GM12891 (cell line): ENCODE measurements around the gene STEAP1B.
A peak's percentile ranks its signal among the peaks of the same experiment; 100 is the strongest.

ENCODE experiments used
- DNase-seq: peaks from one replicate; pipeline ENCODE4 v3.0.0; 2011; ENCODE audit warnings: low spot score; ENCODE audit not compliant: insufficient read length
- FAIRE-seq: peaks from 2 replicates; lab custom pipeline; 2011; peaks lifted over from hg19 to GRCh38; lab: Jason Lieb, UNC
- PAX5 ChIP-seq: IDR thresholded peaks from 2 replicates; pipeline ENCODE4 v1.6.1; 2011; ENCODE audit warnings: low read length, moderate library complexity, mild to moderate bottlenecking; ENCODE audit not compliant: insufficient read depth, severe bottlenecking
- POLR2A ChIP-seq: IDR thresholded peaks from 2 replicates; pipeline ENCODE4 v1.6.1; 2011; ENCODE audit warnings: low read depth, low read length, control low read depth
- POLR2AphosphoS5 ChIP-seq: IDR thresholded peaks from 2 replicates; pipeline ENCODE4 v1.6.1; 2011; ENCODE audit warnings: low read depth, low read length, control low read depth
- POU2F2 ChIP-seq: IDR thresholded peaks from 2 replicates; pipeline ENCODE4 v1.6.1; 2011; ENCODE audit warnings: low read depth, mild to moderate bottlenecking, control low read depth, low read length, moderate library complexity
- SPI1 ChIP-seq: IDR thresholded peaks from 2 replicates; pipeline ENCODE4 v1.6.1; 2011; ENCODE audit warnings: low read depth, low read length, control low read depth
- TAF1 ChIP-seq: IDR thresholded peaks from 2 replicates; pipeline ENCODE4 v1.6.1; 2011; ENCODE audit warnings: low read depth, low read length, control low read depth

Gene STEAP1B

GRCh38 chr7:22427855-22428254 is 72.1 kb downstream of the STEAP1B start:
- FAIRE-seq (no peak), DNase-seq (no peak)
- TF ChIP-seq POU2F2 (no peak), TAF1 (no peak), SPI1 (no peak), POLR2A (no peak), POLR2AphosphoS5 (no peak), PAX5 (no peak)

GRCh38 chr7:22427104-22427503 is 72.9 kb downstream of the STEAP1B start:
- FAIRE-seq (no peak), DNase-seq (no peak)
- TF ChIP-seq POLR2AphosphoS5 (no peak), POU2F2 (no peak), TAF1 (no peak), SPI1 (no peak), PAX5 (no peak), POLR2A (no peak)

GRCh38 chr7:22426463-22427094 is 73.4 kb downstream of the STEAP1B start:
- TF ChIP-seq POLR2A, result no peak
- TF ChIP-seq TAF1, result no peak
- TF ChIP-seq SPI1, result no peak
- TF ChIP-seq POU2F2, result no peak
- no peak for TF ChIP-seq POLR2AphosphoS5
- no peak for TF ChIP-seq PAX5

GRCh38 chr7:22425361-22425760 is 74.6 kb downstream of the STEAP1B start:
- TF ChIP-seq TAF1, result no peak
- no peak for TF ChIP-seq POLR2A
- TF ChIP-seq POU2F2, result no peak
- TF ChIP-seq PAX5, result no peak
- no peak for TF ChIP-seq SPI1
- no peak for TF ChIP-seq POLR2AphosphoS5
- peak; percentile 31 for FAIRE-seq
- DNase-seq, result no peak

More at GRCh38 chr7:22426463-22427094, 73.4 kb downstream of the STEAP1B start:
- peak; percentile 78 for FAIRE-seq
- DNase-seq, result no peak

GRCh38 chr7:22422831-22423615 is 77.0 kb downstream of the STEAP1B start:
- no peak for FAIRE-seq
- no peak for TF ChIP-seq POU2F2
- no peak for TF ChIP-seq POLR2A
- TF ChIP-seq SPI1, result no peak
- no peak for TF ChIP-seq POLR2AphosphoS5
- TF ChIP-seq TAF1, result no peak
- TF ChIP-seq PAX5, result no peak
- DNase-seq, result no peak

- DNase-seq, result no peak
- peak; percentile 77 for FAIRE-seq
- TF ChIP-seq POLR2A, result no peak
- TF ChIP-seq TAF1, result no peak
- TF ChIP-seq POLR2AphosphoS5, result no peak
- TF ChIP-seq POU2F2, result no peak
- TF ChIP-seq SPI1, result no peak
- no peak for TF ChIP-seq PAX5
Measured at GRCh38 chr7:22420973-22421635, 78.9 kb downstream of the STEAP1B start.

GRCh38 chr7:22420008-22420407 is 80.0 kb downstream of the STEAP1B start:
- FAIRE-seq (no peak), DNase-seq (no peak)
- TF ChIP-seq POU2F2 (no peak), TAF1 (no peak), PAX5 (no peak), POLR2AphosphoS5 (no peak), POLR2A (no peak), SPI1 (no peak)

GRCh38 chr7:22419488-22419887 is 80.5 kb downstream of the STEAP1B start:
- TF ChIP-seq POU2F2 (no peak), TAF1 (no peak), SPI1 (no peak), POLR2AphosphoS5 (no peak), POLR2A (no peak), PAX5 (no peak)
- DNase-seq, result no peak
- peak; percentile 54 for FAIRE-seq

GRCh38 chr7:22418251-22419046 is 81.5 kb downstream of the STEAP1B start:
- FAIRE-seq (no peak), DNase-seq (no peak)
- TF ChIP-seq POLR2A, result no peak
- no peak for TF ChIP-seq PAX5
- TF ChIP-seq POLR2AphosphoS5, result no peak
